Measurements from ENCODE around the gene MRAS. TPM values are rescaled to one million over a fixed set of nuclear protein-coding genes. Genes with fewer than 3 reads are reported as not detected.

Gene MRAS
- total RNA-seq, 2 donors from 2014 or later: 174 to 288 TPM

GRCh38 chr3:138381413-138381901, 33.1 kb downstream of the MRAS start:
- no peaks in the 10 kb centered on the region for H3K27me3 ChIP-seq
- no peak for TF ChIP-seq CTCF (IDR thresholded peaks at IDR 0.05)
- H3K27ac ChIP-seq: peak overlapping the region; percentile 82 to 95
- H3K9me3 ChIP-seq: no peaks in the 10 kb centered on the region
- no peak overlapping the region for H3K4me3 ChIP-seq
- DNase-seq (ENCODE audit: low spot score): no peak
- peaks cover 0 to 65% of the 10 kb centered on the region in 2 donors for H3K4me1 ChIP-seq
- H3K36me3 ChIP-seq: peaks cover 17% of the 10 kb centered on the region

DNA sequence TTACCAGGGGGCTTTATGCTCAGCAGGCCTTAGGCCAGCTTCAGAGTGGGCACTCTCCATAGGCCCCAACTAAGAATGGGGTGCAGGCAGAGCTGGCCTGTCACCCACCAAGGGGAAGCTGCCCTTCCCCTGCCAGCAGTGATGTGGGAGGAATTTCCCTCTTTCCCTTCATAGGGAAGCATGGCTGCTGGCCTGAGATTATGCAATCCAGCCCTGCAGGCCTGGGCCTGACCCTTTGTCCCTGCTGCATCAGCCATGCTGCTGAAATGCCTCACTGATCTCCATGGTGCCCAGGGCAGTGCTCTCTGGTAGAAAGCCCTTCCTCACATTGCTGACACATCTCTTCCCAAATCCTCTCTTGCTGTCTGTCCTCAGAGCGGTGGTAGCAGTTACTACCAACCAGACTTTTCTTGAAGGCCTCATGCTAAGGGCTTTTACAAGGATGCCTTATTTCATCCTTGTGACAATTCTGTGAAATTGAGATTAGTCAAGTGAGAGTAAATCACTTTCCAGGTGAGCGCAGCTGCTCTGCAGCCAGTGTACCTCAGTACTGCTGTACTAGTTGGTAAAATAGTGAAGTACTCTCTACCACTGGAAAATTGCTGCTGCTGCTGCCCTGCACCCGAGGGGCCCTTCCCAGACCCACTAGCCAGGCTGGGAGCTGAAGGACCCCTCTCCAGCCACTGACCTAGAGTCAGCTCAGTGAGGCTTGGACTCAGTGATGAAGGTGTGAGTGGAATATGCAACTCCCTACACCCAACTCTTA, 33.8 kb downstream of the MRAS start:
- TF ChIP-seq CTCF (IDR thresholded peaks at IDR 0.05): no peak
- DNase-seq (ENCODE audit: low spot score): peak; percentile 88
- Histone ChIP-seq H3K4me3 (no peak overlapping the region), H3K27me3 (no peaks in the 10 kb centered on the region), H3K4me1 (peaks cover 0 to 67% of the 10 kb centered on the region in 2 donors), H3K27ac (peak overlapping the region; percentile 82 to 95), H3K36me3 (peaks cover 17% of the 10 kb centered on the region), H3K9me3 (no peaks in the 10 kb centered on the region)

DNA sequence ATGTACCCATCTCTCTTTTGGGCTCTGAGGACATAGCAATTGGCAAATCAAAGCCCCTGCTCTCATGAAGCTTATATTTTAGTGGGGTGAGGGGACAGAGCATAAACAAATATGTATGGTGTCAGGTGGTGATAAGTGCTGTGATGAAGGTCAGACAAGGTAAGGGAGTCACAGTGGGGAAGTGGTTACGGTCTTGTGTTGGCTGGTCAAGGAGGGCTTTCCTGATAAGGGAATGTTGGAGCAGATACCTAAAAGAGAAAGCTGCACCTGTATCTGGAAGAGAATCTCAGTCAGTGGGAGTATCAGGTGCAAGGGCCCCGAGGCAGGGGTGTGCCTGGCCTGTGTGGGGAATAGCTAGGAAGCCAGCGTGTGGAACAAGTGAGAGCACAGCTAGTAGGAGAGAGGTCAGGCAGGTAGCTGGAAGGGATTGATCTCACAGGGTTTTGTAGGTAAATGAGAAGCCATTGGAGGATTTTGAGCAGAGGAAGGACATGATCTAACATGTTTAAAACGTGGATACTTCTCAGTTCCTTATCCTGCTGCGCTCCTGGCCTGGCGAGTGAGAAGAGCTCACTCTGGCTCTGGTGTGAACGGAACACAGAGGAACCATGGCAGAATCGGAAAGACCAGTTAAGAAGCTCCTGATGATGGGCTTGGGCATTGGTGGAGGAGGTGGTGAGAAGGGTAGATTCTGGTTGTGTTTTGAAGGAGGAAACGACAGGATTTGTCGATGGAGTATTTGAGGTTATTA, 35.5 kb downstream of the MRAS start:
- Histone ChIP-seq H3K4me1 (peaks cover 0 to 69% of the 10 kb centered on the region in 2 donors), H3K27ac (peak overlapping the region; percentile 82 to 95), H3K27me3 (no peaks in the 10 kb centered on the region), H3K36me3 (peaks cover under 1% of the 10 kb centered on the region), H3K4me3 (no peak overlapping the region), H3K9me3 (no peaks in the 10 kb centered on the region)
- no peak for DNase-seq (ENCODE audit: low spot score)
- TF ChIP-seq CTCF (IDR thresholded peaks at IDR 0.05): no peak

DNA sequence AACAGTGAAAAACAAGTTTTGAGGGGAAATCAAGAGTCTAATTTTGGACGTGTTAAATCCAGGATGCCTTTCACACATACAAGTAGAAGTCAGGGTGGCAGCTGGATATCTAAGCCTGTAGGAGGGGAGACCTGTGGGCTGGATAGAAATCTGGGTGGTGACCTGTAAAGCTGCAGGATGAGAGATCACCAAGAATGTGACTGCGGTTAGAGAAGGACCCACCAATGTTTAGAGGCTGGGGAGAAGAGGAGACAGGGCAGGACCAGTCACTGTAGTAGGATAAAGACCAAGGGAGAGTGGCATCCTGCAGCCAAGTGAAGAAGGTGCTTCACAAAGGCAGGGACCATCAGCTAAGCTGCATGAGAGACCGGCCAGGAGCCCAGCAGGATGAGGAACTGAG, 36.2 kb downstream of the MRAS start:
- Histone ChIP-seq H3K4me1 (peaks cover 0 to 76% of the 10 kb centered on the region in 2 donors), H3K4me3 (no peak overlapping the region), H3K27ac (peak overlapping the region; percentile 82 to 95), H3K27me3 (no peaks in the 10 kb centered on the region), H3K9me3 (no peaks in the 10 kb centered on the region), H3K36me3 (no peaks in the 10 kb centered on the region)
- no peak for TF ChIP-seq CTCF (IDR thresholded peaks at IDR 0.05)
- DNase-seq (ENCODE audit: low spot score): no peak

GRCh38 chr3:138384976-138385375, 36.6 kb downstream of the MRAS start:
- peak overlapping the region; percentile 82 to 95 for H3K27ac ChIP-seq
- DNase-seq (ENCODE audit: low spot score): no peak
- no peaks in the 10 kb centered on the region for H3K27me3 ChIP-seq
- H3K4me3 ChIP-seq: no peak overlapping the region
- peaks cover 0 to 80% of the 10 kb centered on the region in 2 donors for H3K4me1 ChIP-seq
- TF ChIP-seq CTCF (IDR thresholded peaks at IDR 0.05): no peak
- H3K36me3 ChIP-seq: no peaks in the 10 kb centered on the region
- no peaks in the 10 kb centered on the region for H3K9me3 ChIP-seq
